ENCODE results near the gene TNFRSF6B. TPM values are rescaled to one million over a fixed set of nuclear protein-coding genes. Genes with fewer than 3 reads are reported as not detected.

Gene TNFRSF6B
- 0.14 to 0.95 TPM (median 0.74 TPM) in 4 of 5 replicates, not detected in the other for total RNA-seq (2022; extraction: Qiagen RNA extraction; ENCODE audit: low read depth)

GRCh38 chr20:63696628-63697356 lies at the start of gene TNFRSF6B:
TNFRSF6B (plus strand) TSS chr20:63696652; CDS start chr20:63696768, 116 bp downstream.

GRCh38 chr20:63653041-63653973 lies 43.1 kb upstream of the TNFRSF6B start, which contains the start of gene STMN3:
STMN3 (minus strand) TSS chr20:63653424; CDS start chr20:63653345, 79 bp downstream.

GRCh38 chr20:63657937-63658748 lies 38.3 kb upstream of the TNFRSF6B start, which contains the start of gene RTEL1:
RTEL1 (plus strand) TSS chr20:63658312; CDS start chr20:63659403, 1,091 bp downstream.

GRCh38 chr20:63707558-63708300 lies 11.3 kb downstream of the TNFRSF6B start, which contains the start of the genes ARFRP1 and ZGPAT:
ARFRP1 (minus strand) TSS chr20:63707976; CDS start chr20:63707091, 885 bp downstream.
ZGPAT (plus strand) TSS chr20:63708039; CDS start chr20:63708581, 542 bp downstream.

GRCh38 chr20:63735859-63736718 lies 39.6 kb downstream of the TNFRSF6B start, which contains the start of gene LIME1:
LIME1 (plus strand) TSS chr20:63736664; CDS start chr20:63737550, 886 bp downstream.

GRCh38 chr20:63739130-63740069 lies 42.9 kb downstream of the TNFRSF6B start, which contains the start of gene SLC2A4RG:
SLC2A4RG (plus strand) TSS chr20:63739776; CDS start chr20:63739913, 137 bp downstream.

Other genes with a start within 250 kb of the TNFRSF6B start
- 0.58 to 0.93 TPM (median 0.67 TPM) in 5 replicates for gene KCNQ2, start 224.0 kb upstream of the TNFRSF6B start, total RNA-seq (2022; extraction: Qiagen RNA extraction; ENCODE audit: low read depth)
- gene EEF1A2, start 197.6 kb upstream of the TNFRSF6B start, total RNA-seq (2022; extraction: Qiagen RNA extraction; ENCODE audit: low read depth): 140 to 176 TPM (median 147 TPM) in 5 replicates
- gene PPDPF, start 175.9 kb upstream of the TNFRSF6B start, total RNA-seq (2022; extraction: Qiagen RNA extraction; ENCODE audit: low read depth): 275 to 371 TPM (median 312 TPM) in 5 replicates
- 2.5 to 3.1 TPM (median 2.9 TPM) in 5 replicates for gene PTK6, start 159.3 kb upstream of the TNFRSF6B start, total RNA-seq (2022; extraction: Qiagen RNA extraction; ENCODE audit: low read depth)
- 0.10 to 0.15 TPM in 2 of 5 replicates, not detected in the others for gene SRMS, start 148.9 kb upstream of the TNFRSF6B start, total RNA-seq (2022; extraction: Qiagen RNA extraction; ENCODE audit: low read depth)
- 0.13 to 0.54 TPM (median 0.21 TPM) in 5 replicates for gene FNDC11, start 142.5 kb upstream of the TNFRSF6B start, total RNA-seq (2022; extraction: Qiagen RNA extraction; ENCODE audit: low read depth)
- 13.9 to 22.2 TPM (median 21.1 TPM) in 5 replicates for gene HELZ2, start 122.4 kb upstream of the TNFRSF6B start, total RNA-seq (2022; extraction: Qiagen RNA extraction; ENCODE audit: low read depth)
- gene GMEB2, start 69.6 kb upstream of the TNFRSF6B start, total RNA-seq (2022; extraction: Qiagen RNA extraction; ENCODE audit: low read depth): 8.6 to 10.9 TPM (median 10.3 TPM) in 5 replicates
- gene STMN3, start 43.2 kb upstream of the TNFRSF6B start, total RNA-seq (2022; extraction: Qiagen RNA extraction; ENCODE audit: low read depth): 8.1 to 11.1 TPM (median 10.3 TPM) in 5 replicates
- 4.5 to 8.8 TPM (median 7.1 TPM) in 5 replicates for gene RTEL1, start 38.3 kb upstream of the TNFRSF6B start, total RNA-seq (2022; extraction: Qiagen RNA extraction; ENCODE audit: low read depth)
- gene ARFRP1, start 11.3 kb downstream of the TNFRSF6B start, total RNA-seq (2022; extraction: Qiagen RNA extraction; ENCODE audit: low read depth): 31.8 to 43.5 TPM (median 36.1 TPM) in 5 replicates
- 22.2 to 29.4 TPM (median 28.1 TPM) in 5 replicates for gene ZGPAT, start 11.4 kb downstream of the TNFRSF6B start, total RNA-seq (2022; extraction: Qiagen RNA extraction; ENCODE audit: low read depth)
- gene LIME1, start 40.0 kb downstream of the TNFRSF6B start, total RNA-seq (2022; extraction: Qiagen RNA extraction; ENCODE audit: low read depth): 3.9 to 9.6 TPM (median 8.7 TPM) in 5 replicates
- 62.3 to 102 TPM (median 97.2 TPM) in 5 replicates for gene SLC2A4RG, start 43.1 kb downstream of the TNFRSF6B start, total RNA-seq (2022; extraction: Qiagen RNA extraction; ENCODE audit: low read depth)
- gene ZBTB46, start 134.6 kb downstream of the TNFRSF6B start, total RNA-seq (2022; extraction: Qiagen RNA extraction; ENCODE audit: low read depth): 0.66 to 0.86 TPM (median 0.78 TPM) in 5 replicates
- not detected in 5 replicates for gene ABHD16B, start 164.8 kb downstream of the TNFRSF6B start, total RNA-seq (2022; extraction: Qiagen RNA extraction; ENCODE audit: low read depth)
- gene TPD52L2, start 168.6 kb downstream of the TNFRSF6B start, total RNA-seq (2022; extraction: Qiagen RNA extraction; ENCODE audit: low read depth): 126 to 136 TPM (median 130 TPM) in 5 replicates
- 23.7 to 30.3 TPM (median 28.4 TPM) in 5 replicates for gene DNAJC5, start 198.5 kb downstream of the TNFRSF6B start, total RNA-seq (2022; extraction: Qiagen RNA extraction; ENCODE audit: low read depth)